OCI-LY7 (cell line): Measurements from ENCODE around the gene GAS6. TPM values are rescaled to one million over a fixed set of nuclear protein-coding genes. Genes with fewer than 3 reads are reported as not detected.

ENCODE experiments used
- BruUV-seq: library from RNA; stranded (reverse); fragments of 400-500 nt; replicated peaks from 2 replicates; lab custom pipeline; 2021; lab: Mats Ljungman, UMichigan
- CTCF ChIA-PET: fragments of 300-600 bp; sonication (Branson Sonifier 250); formaldehyde crosslinking; loops from one replicate; lab custom pipeline; 2022; ENCODE audit warnings: antibody characterized with exemption; ENCODE audit not compliant: unreplicated experiment; lab: Charles Lee
- POLR2A ChIA-PET: fragments of 300-600 bp; sonication (Branson Sonifier 250); formaldehyde crosslinking; loops from one replicate; lab custom pipeline; 2022; ENCODE audit warnings: antibody characterized with exemption; lab: Charles Lee
- DNase-seq: peaks from one replicate; pipeline ENCODE4 v3.0.0-alpha.2; 2015; ENCODE audit warnings: low spot score
- H2AFZ ChIP-seq: fragments of 200-600 bp; sonication (generic), shearing (Covaris generic); 2 replicates; pipeline ENCODE4 v1.6.1; 2014; ENCODE audit warnings: mild to moderate bottlenecking, antibody characterized with exemption, low read length, moderate library complexity
- H3K27ac ChIP-seq: fragments of 200-600 bp; sonication (generic); 2 replicates; pipeline ENCODE4 v1.5.1; 2014; ENCODE audit warnings: mixed run types, low read depth, mild to moderate bottlenecking, moderate library complexity, low read length, inconsistent platforms; ENCODE audit not compliant: poor library complexity, severe bottlenecking
- H3K36me3 ChIP-seq: fragments of 200-600 bp; sonication (generic); 2 replicates; pipeline ENCODE4 v1.6.1; 2014; ENCODE audit warnings: mild to moderate bottlenecking, antibody characterized with exemption, low read length, moderate library complexity, mixed read lengths; ENCODE audit not compliant: insufficient read depth
- H3K4me1 ChIP-seq: fragments of 200-600 bp; sonication (generic); 2 replicates; pipeline ENCODE4 v1.5.1; 2014; ENCODE audit warnings: mild to moderate bottlenecking, low read length; ENCODE audit not compliant: insufficient read depth, poor library complexity, severe bottlenecking
- H3K4me2 ChIP-seq: fragments of 200-600 bp; sonication (generic); 2 replicates; pipeline ENCODE4 v1.6.1; 2014; ENCODE audit warnings: mild to moderate bottlenecking, low read length
- H3K4me3 ChIP-seq: fragments of 200-600 bp; sonication (generic); 2 replicates; pipeline ENCODE4 v1.5.1; 2014; ENCODE audit warnings: mild to moderate bottlenecking, low read depth, low read length; ENCODE audit not compliant: poor library complexity, severe bottlenecking
- H3K79me2 ChIP-seq: fragments of 200-600 bp; sonication (generic); 2 replicates; pipeline ENCODE4 v1.6.1; 2016; ENCODE audit warnings: low read depth, mild to moderate bottlenecking, low read length, moderate library complexity, mixed read lengths; ENCODE audit not compliant: insufficient read depth
- H3K9me2 ChIP-seq: fragments of 200-600 bp; sonication (generic); 2 replicates; pipeline ENCODE4 v1.6.1; 2016; ENCODE audit warnings: mild to moderate bottlenecking, low read length, mixed read lengths; ENCODE audit not compliant: insufficient read depth
- H3K9me3 ChIP-seq: fragments of 200-600 bp; sonication (generic); 2 replicates; pipeline ENCODE4 v1.6.1; 2014; ENCODE audit warnings: mild to moderate bottlenecking, mixed run types, low read length, mixed read lengths
- H4K20me1 ChIP-seq: fragments of 200-600 bp; sonication (generic); 2 replicates; pipeline ENCODE4 v1.6.1; 2014; ENCODE audit warnings: mild to moderate bottlenecking, antibody characterized with exemption, low read length, moderate library complexity, mixed read lengths; ENCODE audit not compliant: insufficient read depth
- EZH2phosphoT487 ChIP-seq: fragments of 200-600 bp; sonication (generic); IDR thresholded peaks from 2 replicates; pipeline ENCODE4 v1.6.1; 2018; ENCODE audit warnings: low read depth, borderline replicate concordance, mild to moderate bottlenecking, mixed run types, antibody characterized with exemption, low read length, moderate library complexity, mixed read lengths
- intact Hi-C: fragments of 100-400 bp; cut with micrococcal nuclease; formaldehyde crosslinking; loops from one replicate; pipeline ENCODE4 v1.10.0; 2022; ENCODE audit not compliant: unreplicated experiment
- total RNA-seq, 2 experiments: library from RNA; depleted of rRNA in 1 of 2; stranded (reverse); fragments of >200 nt in 1 of 2; shearing (Covaris generic) in 1 of 2; gene quantifications; 2 replicates each; pipeline ENCODE4 v1.2.3, GENCODE V29; 2014 to 2022
- TF ChIP-seq, protein P1 (sequence below): fragments of 200-600 bp; sonication (generic); conservative IDR thresholded peaks from 2 replicates; pipeline ENCODE4 v1.5.1; 2014; ENCODE audit warnings: mild to moderate bottlenecking, antibody characterized with exemption, low read length, moderate library complexity, mixed read lengths

Gene GAS6
- total RNA-seq, 2 experiments from 2014 or later = not detected

- intact Hi-C loops = no loop called here
- no peaks in the 10 kb centered on the region for H3K9me2 ChIP-seq
- ChIA-PET POLR2A (no interaction called here), CTCF (no interaction called here)
- H3K4me2 ChIP-seq = no peak overlapping the region
- H3K9me3 ChIP-seq = no peaks in the 10 kb centered on the region
- H3K36me3 ChIP-seq = no peaks in the 10 kb centered on the region
- H2AFZ ChIP-seq = no peak overlapping the region
- no peaks in the 10 kb centered on the region for H4K20me1 ChIP-seq
- no peaks in the 10 kb centered on the region for H3K79me2 ChIP-seq
- no peak overlapping the region for H3K4me3 ChIP-seq
- no TSS peak for BruUV-seq
- DNase-seq = no peak
- no peak for TF ChIP-seq EZH2phosphoT487
- TF ChIP-seq, protein P1, sequence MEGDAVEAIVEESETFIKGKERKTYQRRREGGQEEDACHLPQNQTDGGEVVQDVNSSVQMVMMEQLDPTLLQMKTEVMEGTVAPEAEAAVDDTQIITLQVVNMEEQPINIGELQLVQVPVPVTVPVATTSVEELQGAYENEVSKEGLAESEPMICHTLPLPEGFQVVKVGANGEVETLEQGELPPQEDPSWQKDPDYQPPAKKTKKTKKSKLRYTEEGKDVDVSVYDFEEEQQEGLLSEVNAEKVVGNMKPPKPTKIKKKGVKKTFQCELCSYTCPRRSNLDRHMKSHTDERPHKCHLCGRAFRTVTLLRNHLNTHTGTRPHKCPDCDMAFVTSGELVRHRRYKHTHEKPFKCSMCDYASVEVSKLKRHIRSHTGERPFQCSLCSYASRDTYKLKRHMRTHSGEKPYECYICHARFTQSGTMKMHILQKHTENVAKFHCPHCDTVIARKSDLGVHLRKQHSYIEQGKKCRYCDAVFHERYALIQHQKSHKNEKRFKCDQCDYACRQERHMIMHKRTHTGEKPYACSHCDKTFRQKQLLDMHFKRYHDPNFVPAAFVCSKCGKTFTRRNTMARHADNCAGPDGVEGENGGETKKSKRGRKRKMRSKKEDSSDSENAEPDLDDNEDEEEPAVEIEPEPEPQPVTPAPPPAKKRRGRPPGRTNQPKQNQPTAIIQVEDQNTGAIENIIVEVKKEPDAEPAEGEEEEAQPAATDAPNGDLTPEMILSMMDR = no peak
- no peak overlapping the region for H3K27ac ChIP-seq
- H3K4me1 ChIP-seq = no peaks in the 10 kb centered on the region
These were observed 61.8 kb downstream of the GAS6 start for GRCh38 chr13:113802090-113802531.

- CTCF ChIA-PET = no interaction called here
- no peak for DNase-seq
- Histone ChIP-seq H3K27ac (no peak overlapping the region), H3K4me3 (no peak overlapping the region), H3K9me2 (no peaks in the 10 kb centered on the region), H4K20me1 (no peaks in the 10 kb centered on the region), H2AFZ (no peak overlapping the region), H3K36me3 (no peaks in the 10 kb centered on the region), H3K9me3 (no peaks in the 10 kb centered on the region), H3K4me2 (no peak overlapping the region), H3K79me2 (no peaks in the 10 kb centered on the region), H3K4me1 (no peaks in the 10 kb centered on the region)
- POLR2A ChIA-PET = no interaction called here
- TF ChIP-seq, protein P1 = no peak
- TF ChIP-seq EZH2phosphoT487 = no peak
- intact Hi-C loops = no loop called here
- BruUV-seq = no TSS peak
These were observed 62.5 kb downstream of the GAS6 start for GRCh38 chr13:113801289-113801961.

GRCh38 chr13:113800576-113800926 is 63.3 kb downstream of the GAS6 start:
- H4K20me1 ChIP-seq = no peaks in the 10 kb centered on the region
- no peaks in the 10 kb centered on the region for H3K79me2 ChIP-seq
- no peak overlapping the region for H3K27ac ChIP-seq
- no peak overlapping the region for H3K4me3 ChIP-seq
- ChIA-PET POLR2A (no interaction called here), CTCF (no interaction called here)
- no peaks in the 10 kb centered on the region for H3K4me1 ChIP-seq
- H3K36me3 ChIP-seq = no peaks in the 10 kb centered on the region
- H3K9me2 ChIP-seq = no peaks in the 10 kb centered on the region
- no TSS peak for BruUV-seq
- intact Hi-C loops = no loop called here
- TF ChIP-seq, protein P1 = no peak
- no peak for TF ChIP-seq EZH2phosphoT487
- no peak overlapping the region for H3K4me2 ChIP-seq
- no peak for DNase-seq
- H2AFZ ChIP-seq = no peak overlapping the region
- no peaks in the 10 kb centered on the region for H3K9me3 ChIP-seq
